H1 (cell line): ENCODE measurements around the gene PPFIA2. TPM values are rescaled to one million over a fixed set of nuclear protein-coding genes. Genes with fewer than 3 reads are reported as not detected.

Source experiments
- CTCF ChIA-PET: fragments of 300-600 bp; sonication (Branson Sonifier 250); formaldehyde crosslinking; loops from one replicate; lab custom pipeline; 2021; ENCODE audit not compliant: partially characterized antibody; lab: Charles Lee
- POLR2A ChIA-PET: fragments of 300-600 bp; sonication (Branson Sonifier 250); formaldehyde crosslinking; loops from one replicate; lab custom pipeline; 2021; ENCODE audit warnings: inconsistent platforms; ENCODE audit not compliant: partially characterized antibody; lab: Charles Lee
- DNase-seq, 2 experiments: peaks; one replicate each; pipeline versions ENCODE4 v3.0.0 to v3.0.0-alpha.2; 2010 to 2022; ENCODE audit warnings: low spot score in 2 of 2, low read depth in 1 of 2, mixed read lengths in 1 of 2
- FAIRE-seq: peaks from 2 replicates; lab custom pipeline; 2011; peaks lifted over from hg19 to GRCh38; lab: Jason Lieb, UNC
- H2AFZ ChIP-seq: 2 replicates; pipeline ENCODE4 v1.8.1; 2012; ENCODE audit warnings: low read length, inconsistent platforms
- H2AK5ac ChIP-seq: 2 replicates; pipeline ENCODE4 v1.6.1; 2013; ENCODE audit warnings: low read depth, low read length
- H2BK120ac ChIP-seq: replicated peaks from 2 replicates; pipeline ENCODE3; 2013; ENCODE audit warnings: low read depth, low read length, inconsistent platforms
- H2BK12ac ChIP-seq: 2 replicates; pipeline ENCODE4 v1.6.1; 2013; ENCODE audit warnings: low read depth, low read length
- H2BK15ac ChIP-seq: 2 replicates; pipeline ENCODE4 v1.6.1; 2013; ENCODE audit warnings: low read length
- H2BK20ac ChIP-seq: 2 replicates; pipeline ENCODE4 v1.6.1; 2013; ENCODE audit warnings: low read length
- H2BK5ac ChIP-seq: 2 replicates; pipeline ENCODE4 v1.6.1; 2013; ENCODE audit warnings: low read depth, low read length
- H3K14ac ChIP-seq: 2 replicates; pipeline ENCODE4 v1.6.1; 2013; ENCODE audit warnings: inconsistent platforms; ENCODE audit not compliant: insufficient read length
- H3K18ac ChIP-seq: 2 replicates; pipeline ENCODE4 v1.6.1; 2013; ENCODE audit warnings: low read length; ENCODE audit errors: extremely low read depth
- H3K23ac ChIP-seq: 2 replicates; pipeline ENCODE4 v1.6.1; 2013; ENCODE audit warnings: inconsistent platforms; ENCODE audit not compliant: insufficient read length
- H3K23me2 ChIP-seq: 2 replicates; pipeline ENCODE4 v1.6.1; 2013; ENCODE audit warnings: low read depth, low read length
- H3K27ac ChIP-seq: 2 replicates; pipeline ENCODE4 v1.6.1; 2011; ENCODE audit warnings: low read depth, low read length, inconsistent platforms
- H3K27me3 ChIP-seq, 4 experiments: replicated peaks in 1 of 4; 1 replicate in 1 of 4; 2 replicates in 3 of 4; pipeline versions ENCODE4 v1.6.1 to v1.8.1; 2011 to 2013; ENCODE audit warnings: low read length in 3 of 4, mild to moderate bottlenecking in 3 of 4, inconsistent platforms in 2 of 4, mixed read lengths in 2 of 4, moderate library complexity in 1 of 4; ENCODE audit not compliant: control insufficient read depth in 3 of 4, insufficient read depth in 3 of 4; ENCODE audit errors: extremely low read depth in 1 of 4
- H3K36me3 ChIP-seq, 4 experiments: 2 replicates each; pipeline versions ENCODE4 v1.6.1 to v1.8.1; 2011 to 2013; ENCODE audit warnings: mild to moderate bottlenecking in 4 of 4, low read length in 3 of 4, moderate library complexity in 2 of 4, control low read depth in 1 of 4, inconsistent platforms in 1 of 4; ENCODE audit not compliant: insufficient read depth in 4 of 4, control insufficient read depth in 2 of 4
- H3K4ac ChIP-seq: replicated peaks from 2 replicates; pipeline ENCODE3; 2013; ENCODE audit warnings: low read length, low read depth, mixed read lengths, inconsistent platforms; ENCODE audit not compliant: insufficient read length
- H3K4me1 ChIP-seq, 4 experiments: replicated peaks in 1 of 4; 1 replicate in 1 of 4; 2 replicates in 3 of 4; pipeline versions ENCODE4 v1.6.1 to v1.8.1; 2011 to 2013; ENCODE audit warnings: low read length in 3 of 4, inconsistent platforms in 2 of 4, mixed read lengths in 1 of 4; ENCODE audit not compliant: insufficient read depth in 4 of 4, control insufficient read depth in 3 of 4
- H3K4me2 ChIP-seq, 2 experiments: 2 replicates each; pipeline versions ENCODE4 v1.6.1 to v1.8.1; 2011 to 2013; ENCODE audit warnings: low read depth in 2 of 2, low read length in 2 of 2, control low read depth in 1 of 2, inconsistent platforms in 1 of 2, mild to moderate bottlenecking in 1 of 2; ENCODE audit not compliant: insufficient read depth in 1 of 2
- H3K4me3 ChIP-seq, 4 experiments: fragments of 200-600, 300-600 bp in 1 of 4; sonication (generic), shearing (Covaris generic), sonication (Bioruptor Twin) in 1 of 4; 2 replicates each; pipeline versions ENCODE4 v1.5.1 to v1.8.1; 2011 to 2016; ENCODE audit warnings: low read length in 4 of 4, low read depth in 3 of 4, control low read depth in 2 of 4, inconsistent platforms in 2 of 4, mild to moderate bottlenecking in 2 of 4, mixed read lengths in 1 of 4, moderate library complexity in 1 of 4; ENCODE audit not compliant: insufficient read depth in 2 of 4; ENCODE audit errors: extremely low read depth in 1 of 4
- H3K56ac ChIP-seq: replicated peaks from 2 replicates; pipeline ENCODE3; 2013; ENCODE audit warnings: low read depth, mild to moderate bottlenecking, mixed read lengths, low read length, inconsistent platforms; ENCODE audit not compliant: insufficient read length
- H3K79me1 ChIP-seq: 2 replicates; pipeline ENCODE4 v1.6.1; 2013; ENCODE audit warnings: low read depth, low read length, control low read depth
- H3K79me2 ChIP-seq, 2 experiments: 2 replicates each; pipeline versions ENCODE4 v1.6.1 to v1.8.1; 2012 to 2013; ENCODE audit warnings: low read length in 2 of 2, mild to moderate bottlenecking in 2 of 2, inconsistent platforms in 1 of 2; ENCODE audit not compliant: insufficient read depth in 2 of 2, control insufficient read depth in 1 of 2
- H3K9ac ChIP-seq, 4 experiments: replicated peaks in 1 of 4; 1 replicate in 1 of 4; 2 replicates in 3 of 4; pipeline versions ENCODE4 v1.6.1 to v1.8.1; 2011 to 2013; ENCODE audit warnings: low read depth in 3 of 4, low read length in 3 of 4, control low read depth in 2 of 4, mild to moderate bottlenecking in 2 of 4, moderate library complexity in 2 of 4, inconsistent platforms in 1 of 4; ENCODE audit errors: extremely low read depth in 1 of 4
- H3K9me3 ChIP-seq, 2 experiments: 2 replicates each; pipeline versions ENCODE4 v1.6.1 to v1.8.1; 2012 to 2013; ENCODE audit warnings: mild to moderate bottlenecking in 2 of 2, moderate library complexity in 2 of 2, control low read depth in 1 of 2, inconsistent platforms in 1 of 2, low read depth in 1 of 2, low read length in 1 of 2, mixed read lengths in 1 of 2; ENCODE audit not compliant: insufficient read depth in 2 of 2
- H4K20me1 ChIP-seq, 2 experiments: replicated peaks in 1 of 2; 2 replicates each; pipeline versions ENCODE3 to v1.8.1; 2011 to 2013; ENCODE audit warnings: inconsistent platforms in 2 of 2, low read length in 2 of 2, mild to moderate bottlenecking in 1 of 2; ENCODE audit not compliant: insufficient read depth in 2 of 2, control insufficient read depth in 1 of 2
- H4K5ac ChIP-seq: 2 replicates; pipeline ENCODE4 v1.6.1; 2013; ENCODE audit warnings: low read length, low read depth, mixed read lengths, inconsistent platforms; ENCODE audit not compliant: insufficient read length
- H4K8ac ChIP-seq: 2 replicates; pipeline ENCODE4 v1.8.0; 2013; ENCODE audit warnings: mild to moderate bottlenecking, moderate library complexity, low read length, inconsistent platforms; ENCODE audit not compliant: insufficient read depth; ENCODE audit errors: extremely low read depth
- H4K91ac ChIP-seq: replicated peaks from 2 replicates; pipeline ENCODE3; 2013; ENCODE audit warnings: low read length, mixed read lengths, inconsistent platforms; ENCODE audit not compliant: insufficient read length
- CEBPB ChIP-seq: IDR thresholded peaks from 2 replicates; pipeline ENCODE4 v1.6.1; 2012; ENCODE audit warnings: low read depth, low read length
- EP300 ChIP-seq, 2 experiments: IDR thresholded peaks; 1 replicate in 1 of 2; 2 replicates in 1 of 2; pipeline ENCODE4 v1.6.1; 2011 to 2012; ENCODE audit warnings: low read depth in 2 of 2, low read length in 2 of 2, mild to moderate bottlenecking in 2 of 2, borderline replicate concordance in 1 of 2, inconsistent platforms in 1 of 2, moderate library complexity in 1 of 2
- MAFK ChIP-seq: IDR thresholded peaks from 2 replicates; pipeline ENCODE4 v1.6.1; 2012; ENCODE audit warnings: low read depth, mild to moderate bottlenecking, improper control_type of control experiment, low read length
- RBBP5 ChIP-seq: IDR thresholded peaks from 2 replicates; pipeline ENCODE4 v1.7.1; 2012; ENCODE audit warnings: low read depth, mild to moderate bottlenecking, inconsistent platforms, low read length, moderate library complexity, borderline replicate concordance
- RNF2 ChIP-seq: fragments of 200-900, 300-1000 bp; sonication (generic); IDR thresholded peaks from 2 replicates; pipeline ENCODE4 v1.7.1; 2016; ENCODE audit warnings: borderline replicate concordance, low read depth, mild to moderate bottlenecking, antibody characterized with exemption, low read length; ENCODE audit not compliant: poor library complexity, severe bottlenecking; ENCODE audit errors: missing control alignments
- TEAD4 ChIP-seq: IDR thresholded peaks from 2 replicates; pipeline ENCODE4 v1.6.1; 2012; ENCODE audit warnings: low read depth, low read length, inconsistent platforms, mixed read lengths
- WGBS, 2 experiments: shearing (Covaris generic) in 1 of 2; methylation state at CpG; one replicate each; pipeline versions ENCODE4 v1.1.6 to v1.1.7; 2013 to 2015; ENCODE audit warnings: low lambda C conversion rate in 2 of 2, mixed read lengths in 2 of 2, inconsistent platforms in 1 of 2, low coverage in 1 of 2, missing lambda C conversion rate in 1 of 2; ENCODE audit not compliant: insufficient replicate concordance in 2 of 2, insufficient coverage in 1 of 2, insufficient read length in 1 of 2; ENCODE audit errors: extremely low coverage in 1 of 2, missing lambda C conversion rate in 1 of 2; 5-methylcytosine and 5-hydroxymethylcytosine counted together
- polyA plus RNA-seq, 7 experiments: library from polyadenylated mRNA; depleted of rRNA in 3 of 7; stranded (reverse) in 5 of 7; unstranded in 2 of 7; fragments of >200 nt in 5 of 7; fragments of 200-250 nt in 2 of 7; gene quantifications; 1 replicate in 5 of 7; 2 replicates in 1 of 7; 4 replicates in 1 of 7; pipeline versions ENCODE4 v1.2.1 to v1.2.3, GENCODE V29; 2011 to 2013; ENCODE audit warnings: missing spikeins in 2 of 7, mixed read lengths in 2 of 7
- total RNA-seq: library from RNA; stranded (reverse); fragmentation: NEBNext Ultra II Directional; extraction: Animal tissue kit (Norgen Biotek cat#: 25700); gene quantifications from 2 replicates; pipeline ENCODE4 v1.2.1, GENCODE V29; 2021

The PPFIA2 gene
- total and polyA plus RNA-seq, 2 of the 8 experiments (the other 6 are each of a cell fraction or from before 2014, with no cell fraction given) = 1.2 to 1.8 TPM

- no peak overlapping the region for H3K4me2 ChIP-seq
- no peak overlapping the region for H2BK20ac ChIP-seq
- H3K27me3 ChIP-seq = no peaks in the 10 kb centered on the region
- no peaks in the 10 kb centered on the region for H3K79me2 ChIP-seq
- no peaks in the 10 kb centered on the region for H4K20me1 ChIP-seq
- no peak overlapping the region for H4K8ac ChIP-seq
- no peak overlapping the region for H2BK12ac ChIP-seq
- 93% methylated on average over 3 of the region's 3 CpGs; no CpG with 5 or more reads in 1 of the 2 experiments for WGBS, 2 experiments
- no peaks in the 10 kb centered on the region for H3K23me2 ChIP-seq
- H2BK15ac ChIP-seq = no peak overlapping the region
- no peak for DNase-seq
- no peak overlapping the region for H3K4me3 ChIP-seq
- H3K56ac ChIP-seq = no peak overlapping the region
- no peak for FAIRE-seq
- H2BK120ac ChIP-seq = no peak overlapping the region
- H3K36me3 ChIP-seq = no peaks in the 10 kb centered on the region; a peak in 2 of 8 replicates
- H3K27ac ChIP-seq = no peak overlapping the region
- H2AK5ac ChIP-seq = no peak overlapping the region
- H3K14ac ChIP-seq = no peak overlapping the region
- POLR2A ChIA-PET = no interaction called here
- no peak overlapping the region for H3K18ac ChIP-seq
- no peak for TF ChIP-seq TEAD4
- no peak for TF ChIP-seq CEBPB
- TF ChIP-seq MAFK = no peak
- TF ChIP-seq EP300 (IDR thresholded peaks at IDR 0.05; ENCODE audit: borderline replicate concordance in 1 of 2, low read depth in 2 of 2, low read length in 2 of 2) = no peak
- no peak for TF ChIP-seq RBBP5
- no peak for TF ChIP-seq RNF2
- TF ChIP-seq, all 59 proteins: peak for 0
- Histone ChIP-seq H3K79me1 (no peaks in the 10 kb centered on the region), H4K91ac (no peak overlapping the region), H3K4ac (no peak overlapping the region), H2BK5ac (no peak overlapping the region), H4K5ac (no peak overlapping the region), H3K9me3 (no peaks in the 10 kb centered on the region), H3K23ac (no peak overlapping the region), H3K4me1 (peaks cover 0 to 6% (median 4%) of the 10 kb centered on the region in 4 experiments; a peak in 4 of 7 replicates), H3K9ac (no peak overlapping the region), H2AFZ (no peak overlapping the region)
- CTCF ChIA-PET = no interaction called here
Observed at GRCh38 chr12:81252228-81252627, 506.9 kb downstream of the PPFIA2 start.
